Loucy (cell line): ENCODE measurements around the gene SIM2.

Experiments
- H2AFZ ChIP-seq: fragments of 200-600 bp; sonication (generic); 2 replicates; pipeline ENCODE4 v1.6.0; 2016; ENCODE audit warnings: antibody characterized with exemption, mild to moderate bottlenecking, low read length, moderate library complexity
- H3F3A ChIP-seq: fragments of 200-600 bp; 2 replicates; pipeline ENCODE4 v1.6.0; 2016; ENCODE audit warnings: antibody characterized with exemption, low read depth, mild to moderate bottlenecking
- H3K27me3 ChIP-seq: fragments of 200-600 bp; sonication (generic); 2 replicates; pipeline ENCODE4 v1.6.1; 2014; ENCODE audit warnings: low read length, mild to moderate bottlenecking; ENCODE audit not compliant: insufficient read depth, poor library complexity, severe bottlenecking
- H3K36me3 ChIP-seq: fragments of 200-600 bp; sonication (generic); 2 replicates; pipeline ENCODE4 v1.6.1; 2016; ENCODE audit warnings: low read length; ENCODE audit not compliant: insufficient read depth
- H3K4me1 ChIP-seq: fragments of 200-600 bp; sonication (generic); 2 replicates; pipeline ENCODE4 v1.5.1; 2014; ENCODE audit warnings: low read length, mild to moderate bottlenecking; ENCODE audit not compliant: insufficient read depth, poor library complexity, severe bottlenecking
- H3K4me2 ChIP-seq: fragments of 200-600 bp; sonication (generic); 2 replicates; pipeline ENCODE4 v1.6.0; 2014; ENCODE audit warnings: antibody characterized with exemption, low read length, low read depth, mild to moderate bottlenecking; ENCODE audit not compliant: poor library complexity, severe bottlenecking
- H3K4me3 ChIP-seq: fragments of 200-600 bp; sonication (generic); 2 replicates; pipeline ENCODE4 v1.5.1; 2014; ENCODE audit warnings: low read length, mild to moderate bottlenecking, mixed read lengths; ENCODE audit not compliant: poor library complexity, severe bottlenecking
- H3K79me2 ChIP-seq: fragments of 200-600 bp; sonication (generic); 2 replicates; pipeline ENCODE4 v1.6.1; 2014; ENCODE audit warnings: low read length; ENCODE audit not compliant: insufficient read depth
- H3K9ac ChIP-seq: fragments of 200-600 bp; sonication (generic); 2 replicates; pipeline ENCODE4 v1.6.0; 2014; ENCODE audit warnings: mild to moderate bottlenecking, low read depth, low read length, moderate library complexity; ENCODE audit not compliant: poor library complexity, severe bottlenecking
- H3K9me2 ChIP-seq: fragments of 200-600 bp; sonication (generic); replicated peaks from 2 replicates; pipeline ENCODE4 v1.6.1; 2016; ENCODE audit warnings: low read depth, low read length, mixed read lengths
- H3K9me3 ChIP-seq: fragments of 200-600 bp; sonication (generic); 2 replicates; pipeline ENCODE4 v1.6.1; 2014; ENCODE audit warnings: mild to moderate bottlenecking, antibody characterized with exemption, low read length, low read depth; ENCODE audit not compliant: insufficient read depth
- H4K20me1 ChIP-seq: fragments of 200-600 bp; sonication (generic); 2 replicates; pipeline ENCODE4 v1.6.0; 2014; ENCODE audit warnings: antibody characterized with exemption, low read length, mild to moderate bottlenecking; ENCODE audit not compliant: insufficient read depth, poor library complexity, severe bottlenecking
- EZH2phosphoT487 ChIP-seq: fragments of 200-600 bp; IDR thresholded peaks from 2 replicates; pipeline ENCODE4 v1.6.1; 2018; ENCODE audit warnings: antibody characterized with exemption, mild to moderate bottlenecking, moderate library complexity, borderline replicate concordance
- TF ChIP-seq, protein P1 (sequence below): fragments of 200-600 bp; sonication (generic); conservative IDR thresholded peaks from 2 replicates; pipeline ENCODE4 v1.5.1; 2014; ENCODE audit warnings: mild to moderate bottlenecking, antibody characterized with exemption, low read length

Gene SIM2

DNA sequence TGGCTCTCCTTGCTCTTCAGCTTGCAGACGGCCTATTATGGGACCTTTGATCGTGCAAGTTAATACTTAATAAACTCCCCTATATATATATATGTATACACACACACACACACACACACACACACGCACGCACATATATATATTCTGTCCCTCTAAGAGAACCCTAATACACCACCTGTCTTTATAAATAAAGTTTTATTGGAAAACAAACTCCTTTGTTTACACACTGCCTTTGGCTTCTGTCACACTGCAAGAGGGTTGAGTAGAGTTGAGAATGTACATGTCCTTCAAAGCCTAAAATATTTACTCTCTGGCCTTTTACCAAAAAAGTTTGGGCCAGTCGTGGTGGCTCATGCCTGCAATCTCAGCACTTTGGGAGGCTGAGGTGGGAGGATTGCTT is 26.2 kb upstream of the SIM2 start:
- Histone ChIP-seq H3K9ac (no peak overlapping the region), H3K9me2 (no peaks in the 10 kb centered on the region), H3K27me3 (no peaks in the 10 kb centered on the region), H3K79me2 (no peaks in the 10 kb centered on the region), H3K4me1 (no peaks in the 10 kb centered on the region), H3F3A (no peaks in the 10 kb centered on the region), H4K20me1 (no peaks in the 10 kb centered on the region), H3K4me2 (no peak overlapping the region), H3K4me3 (no peak overlapping the region), H3K36me3 (no peaks in the 10 kb centered on the region), H3K9me3 (no peaks in the 10 kb centered on the region), H2AFZ (no peak overlapping the region)
- no peak for TF ChIP-seq EZH2phosphoT487
- TF ChIP-seq, protein P1, sequence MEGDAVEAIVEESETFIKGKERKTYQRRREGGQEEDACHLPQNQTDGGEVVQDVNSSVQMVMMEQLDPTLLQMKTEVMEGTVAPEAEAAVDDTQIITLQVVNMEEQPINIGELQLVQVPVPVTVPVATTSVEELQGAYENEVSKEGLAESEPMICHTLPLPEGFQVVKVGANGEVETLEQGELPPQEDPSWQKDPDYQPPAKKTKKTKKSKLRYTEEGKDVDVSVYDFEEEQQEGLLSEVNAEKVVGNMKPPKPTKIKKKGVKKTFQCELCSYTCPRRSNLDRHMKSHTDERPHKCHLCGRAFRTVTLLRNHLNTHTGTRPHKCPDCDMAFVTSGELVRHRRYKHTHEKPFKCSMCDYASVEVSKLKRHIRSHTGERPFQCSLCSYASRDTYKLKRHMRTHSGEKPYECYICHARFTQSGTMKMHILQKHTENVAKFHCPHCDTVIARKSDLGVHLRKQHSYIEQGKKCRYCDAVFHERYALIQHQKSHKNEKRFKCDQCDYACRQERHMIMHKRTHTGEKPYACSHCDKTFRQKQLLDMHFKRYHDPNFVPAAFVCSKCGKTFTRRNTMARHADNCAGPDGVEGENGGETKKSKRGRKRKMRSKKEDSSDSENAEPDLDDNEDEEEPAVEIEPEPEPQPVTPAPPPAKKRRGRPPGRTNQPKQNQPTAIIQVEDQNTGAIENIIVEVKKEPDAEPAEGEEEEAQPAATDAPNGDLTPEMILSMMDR, result no peak

- H3K9me3 ChIP-seq, result no peaks in the 10 kb centered on the region; the same call in 1 of the 2 replicates
- no peaks in the 10 kb centered on the region for H3K27me3 ChIP-seq
- no peaks in the 10 kb centered on the region for H3F3A ChIP-seq
- H3K4me1 ChIP-seq, result no peaks in the 10 kb centered on the region
- no peaks in the 10 kb centered on the region for H4K20me1 ChIP-seq
- H3K9me2 ChIP-seq, result no peaks in the 10 kb centered on the region
- no peak overlapping the region for H3K4me2 ChIP-seq
- no peak overlapping the region for H3K9ac ChIP-seq
- no peaks in the 10 kb centered on the region for H3K79me2 ChIP-seq
- H3K36me3 ChIP-seq, result no peaks in the 10 kb centered on the region
- no peak overlapping the region for H2AFZ ChIP-seq
- no peak overlapping the region for H3K4me3 ChIP-seq
- TF ChIP-seq, protein P1, result no peak
- no peak for TF ChIP-seq EZH2phosphoT487
Measured at GRCh38 chr21:36676039-36676950, 22.6 kb upstream of the SIM2 start.

- H3K9me3 ChIP-seq, result no peaks in the 10 kb centered on the region; the same call in 1 of the 2 replicates
- H2AFZ ChIP-seq, result no peak overlapping the region
- no peak overlapping the region for H3K9ac ChIP-seq
- no peak overlapping the region for H3K4me2 ChIP-seq
- no peaks in the 10 kb centered on the region for H3K27me3 ChIP-seq
- no peaks in the 10 kb centered on the region for H3K79me2 ChIP-seq
- H3K4me3 ChIP-seq, result no peak overlapping the region
- no peaks in the 10 kb centered on the region for H3K36me3 ChIP-seq
- no peaks in the 10 kb centered on the region for H3K9me2 ChIP-seq
- TF ChIP-seq, protein P1, result no peak
- TF ChIP-seq EZH2phosphoT487, result no peak
- no peaks in the 10 kb centered on the region for H3K4me1 ChIP-seq
- no peaks in the 10 kb centered on the region for H3F3A ChIP-seq
- no peaks in the 10 kb centered on the region for H4K20me1 ChIP-seq
Measured at GRCh38 chr21:36677443-36677842, 21.5 kb upstream of the SIM2 start.
